Right lung (tissue), 5 donors: Measurements from ENCODE around the gene UQCR11. TPM values are rescaled to one million over a fixed set of nuclear protein-coding genes. Genes with fewer than 3 reads are reported as not detected.
"Not testable (repeated sequence)": the region's sequence is repeated elsewhere in the genome, so short reads cannot be mapped to it uniquely, and the experiment has no call there.

Experiments
- DNase-seq, 2 donors: peaks; one replicate each; pipeline ENCODE4 v3.0.0-alpha.2; 2013
- polyA plus RNA-seq, 5 donors: library from polyadenylated mRNA; unstranded; fragments of 120-200 nt; gene quantifications; one replicate each; pipeline versions ENCODE4 v1.2.1 to v1.2.3, GENCODE V29; 2013; ENCODE audit warnings: inconsistent platforms in 1 of 5, low replicate concordance in 1 of 5; ENCODE audit not compliant: insufficient read length in 5 of 5, insufficient read depth in 1 of 5

The UQCR11 gene
- polyA plus RNA-seq, 5 donors, result 55.7 to 119 (median 83.2) TPM

- not testable (repeated sequence) for DNase-seq
Observed at GRCh38 chr19:1640893-1641448, 35.7 kb upstream of the UQCR11 start.

GRCh38 chr19:1636325-1637236 is 31.3 kb upstream of the UQCR11 start:
- no peak for DNase-seq

- DNase-seq, result no peak
Observed at GRCh38 chr19:1634938-1635243, 29.6 kb upstream of the UQCR11 start.

- no peak for DNase-seq
Observed at GRCh38 chr19:1634242-1634937, 29.1 kb upstream of the UQCR11 start.

- DNase-seq, result no peak
Observed at GRCh38 chr19:1633269-1633826, 28.1 kb upstream of the UQCR11 start.

- DNase-seq, result no peak
Observed at GRCh38 chr19:1632462-1633268, 27.4 kb upstream of the UQCR11 start.

- DNase-seq, result no peak
Observed at GRCh38 chr19:1631557-1632100, 26.4 kb upstream of the UQCR11 start.

GRCh38 chr19:1630811-1631210 is 25.5 kb upstream of the UQCR11 start:
- DNase-seq, result no peak

- DNase-seq, result no peak
Observed at GRCh38 chr19:1630012-1630411, 24.8 kb upstream of the UQCR11 start.

GRCh38 chr19:1629256-1629808 is 24.1 kb upstream of the UQCR11 start:
- no peak for DNase-seq

GRCh38 chr19:1627194-1627593 is 21.9 kb upstream of the UQCR11 start:
- no peak for DNase-seq

- DNase-seq, result no peak
Observed at GRCh38 chr19:1626417-1627010, 21.3 kb upstream of the UQCR11 start.

GRCh38 chr19:1624458-1624857 is 19.2 kb upstream of the UQCR11 start:
- DNase-seq, result peak; percentile 11 to 19

- no peak for DNase-seq
Observed at GRCh38 chr19:1622541-1622940, 17.3 kb upstream of the UQCR11 start.

- no peak for DNase-seq
Observed at GRCh38 chr19:1622007-1622406, 16.7 kb upstream of the UQCR11 start.

- DNase-seq, result no peak
Observed at GRCh38 chr19:1621574-1621973, 16.3 kb upstream of the UQCR11 start.

- DNase-seq, result no peak
Observed at GRCh38 chr19:1621021-1621420, 15.8 kb upstream of the UQCR11 start.

GRCh38 chr19:1620502-1620901 is 15.2 kb upstream of the UQCR11 start:
- no peak for DNase-seq

- DNase-seq, result no peak
Observed at GRCh38 chr19:1619703-1620102, 14.4 kb upstream of the UQCR11 start.

- no peak for DNase-seq
Observed at GRCh38 chr19:1619094-1619439, 13.8 kb upstream of the UQCR11 start.
